ENCODE measurements around the gene ZNF621.
"Not testable (repeated sequence)": the region's sequence is repeated elsewhere in the genome, so short reads cannot be mapped to it uniquely, and the experiment has no call there.

ZNF621 gene

GRCh38 chr3:40516201-40516600 is 8.6 kb upstream of the ZNF621 start:
- Mint-ChIP-seq H3K4me1 (ENCODE audit: low read depth) (no peaks in the 10 kb centered on the region), H3K27ac (no peak overlapping the region), H3K27me3 (no peaks in the 10 kb centered on the region), H3K4me3 (no peak overlapping the region), H3K9me3 (no peaks in the 10 kb centered on the region), H3K36me3 (ENCODE audit: low read depth) (peaks cover 6% of the 10 kb centered on the region)
- intact Hi-C loops (cut with micrococcal nuclease): no loop called here

- Mint-ChIP-seq H3K4me3 (no peak overlapping the region), H3K4me1 (ENCODE audit: low read depth) (no peaks in the 10 kb centered on the region), H3K27me3 (no peaks in the 10 kb centered on the region), H3K27ac (no peak overlapping the region), H3K9me3 (no peaks in the 10 kb centered on the region), H3K36me3 (ENCODE audit: low read depth) (peaks cover 6% of the 10 kb centered on the region)
- intact Hi-C loops (cut with micrococcal nuclease): no loop called here
Observed at GRCh38 chr3:40518067-40518466, 6.7 kb upstream of the ZNF621 start.

- H3K36me3 Mint-ChIP-seq (ENCODE audit: low read depth): peaks cover 6% of the 10 kb centered on the region
- H3K4me3 Mint-ChIP-seq: no peak overlapping the region
- H3K4me1 Mint-ChIP-seq (ENCODE audit: low read depth): no peaks in the 10 kb centered on the region
- no peak overlapping the region for H3K27ac Mint-ChIP-seq
- intact Hi-C loops (cut with micrococcal nuclease): no loop called here
- H3K27me3 Mint-ChIP-seq: no peaks in the 10 kb centered on the region
- no peaks in the 10 kb centered on the region for H3K9me3 Mint-ChIP-seq
Observed at GRCh38 chr3:40518848-40519247, 5.9 kb upstream of the ZNF621 start.

GRCh38 chr3:40521254-40521653 is 3.5 kb upstream of the ZNF621 start:
- Mint-ChIP-seq H3K9me3 (no peaks in the 10 kb centered on the region), H3K4me3 (no peak overlapping the region), H3K36me3 (ENCODE audit: low read depth) (peaks cover 9% of the 10 kb centered on the region), H3K27me3 (no peaks in the 10 kb centered on the region), H3K27ac (no peak overlapping the region), H3K4me1 (ENCODE audit: low read depth) (peaks cover 13% of the 10 kb centered on the region)
- intact Hi-C loops (cut with micrococcal nuclease): loop anchor here (5.0 kb wide), 1 partner anchor 329 kb away; no protein-coding TSS in a partner anchor

- no peak overlapping the region for H3K4me3 Mint-ChIP-seq
- intact Hi-C loops (cut with micrococcal nuclease): loop anchor here (1.0 to 5.0 kb wide), 4 partner anchors 46 to 331 kb away; partner anchors contain the start of genes RPL14 and ZNF619
- peaks cover 24% of the 10 kb centered on the region for H3K4me1 Mint-ChIP-seq (ENCODE audit: low read depth)
- H3K9me3 Mint-ChIP-seq: no peaks in the 10 kb centered on the region
- peak overlapping the region; percentile 98 for H3K27ac Mint-ChIP-seq
- H3K27me3 Mint-ChIP-seq: no peaks in the 10 kb centered on the region
- peaks cover 30% of the 10 kb centered on the region for H3K36me3 Mint-ChIP-seq (ENCODE audit: low read depth)
Observed at GRCh38 chr3:40523781-40524180, 979 bp upstream of the ZNF621 start.

- Mint-ChIP-seq H3K27me3 (no peaks in the 10 kb centered on the region), H3K4me3 (peak overlapping the region; percentile 88), H3K36me3 (ENCODE audit: low read depth) (peaks cover 35% of the 10 kb centered on the region), H3K9me3 (no peaks in the 10 kb centered on the region), H3K27ac (peak overlapping the region; percentile 98), H3K4me1 (ENCODE audit: low read depth) (peaks cover 27% of the 10 kb centered on the region)
- intact Hi-C loops (cut with micrococcal nuclease): loop anchor here (1.0 to 5.0 kb wide), 4 partner anchors 47 to 332 kb away; partner anchors contain the start of genes RPL14 and ZNF619
Observed at GRCh38 chr3:40524222-40524567, 565 bp upstream of the ZNF621 start.

- intact Hi-C loops (cut with micrococcal nuclease): no loop called here
- Mint-ChIP-seq H3K4me1 (ENCODE audit: low read depth) (peaks cover 27% of the 10 kb centered on the region), H3K4me3 (no peak overlapping the region), H3K27ac (no peak overlapping the region), H3K36me3 (ENCODE audit: low read depth) (peaks cover 77% of the 10 kb centered on the region), H3K9me3 (peaks cover 28% of the 10 kb centered on the region), H3K27me3 (no peaks in the 10 kb centered on the region)
Observed at GRCh38 chr3:40528426-40528825, 3.7 kb downstream of the ZNF621 start.

- intact Hi-C loops (cut with micrococcal nuclease): no loop called here
- H3K27ac Mint-ChIP-seq: no peak overlapping the region
- H3K9me3 Mint-ChIP-seq: peaks cover 55% of the 10 kb centered on the region
- no peak overlapping the region for H3K4me3 Mint-ChIP-seq
- H3K27me3 Mint-ChIP-seq: no peaks in the 10 kb centered on the region
- H3K4me1 Mint-ChIP-seq (ENCODE audit: low read depth): peaks cover 5% of the 10 kb centered on the region
- H3K36me3 Mint-ChIP-seq (ENCODE audit: low read depth): peaks cover 97% of the 10 kb centered on the region
Observed at GRCh38 chr3:40532252-40532651, 7.5 kb downstream of the ZNF621 start.

- no peak overlapping the region for H3K27ac Mint-ChIP-seq
- H3K4me1 Mint-ChIP-seq (ENCODE audit: low read depth): no peaks in the 10 kb centered on the region
- H3K36me3 Mint-ChIP-seq (ENCODE audit: low read depth): peaks cover 93% of the 10 kb centered on the region
- intact Hi-C loops (cut with micrococcal nuclease): no loop called here
- H3K9me3 Mint-ChIP-seq: peaks cover 63% of the 10 kb centered on the region
- H3K4me3 Mint-ChIP-seq: no peak overlapping the region
- no peaks in the 10 kb centered on the region for H3K27me3 Mint-ChIP-seq
Observed at GRCh38 chr3:40534283-40534682, 9.5 kb downstream of the ZNF621 start.

- H3K9me3 Mint-ChIP-seq: peaks cover 18% of the 10 kb centered on the region
- H3K27me3 Mint-ChIP-seq: no peaks in the 10 kb centered on the region
Observed at GRCh38 chr3:40546816-40547215, 22.1 kb downstream of the ZNF621 start.

GRCh38 chr3:40550167-40550566 is 25.4 kb downstream of the ZNF621 start:
- no peaks in the 10 kb centered on the region for H3K27me3 Mint-ChIP-seq
- H3K36me3 Mint-ChIP-seq (ENCODE audit: low read depth): no peaks in the 10 kb centered on the region
- H3K27ac Mint-ChIP-seq: no peak overlapping the region
- no peak overlapping the region for H3K4me3 Mint-ChIP-seq
- no peaks in the 10 kb centered on the region for H3K4me1 Mint-ChIP-seq (ENCODE audit: low read depth)
- intact Hi-C loops (cut with micrococcal nuclease): no loop called here
- peaks cover 19% of the 10 kb centered on the region for H3K9me3 Mint-ChIP-seq

More at GRCh38 chr3:40546816-40547215, 22.1 kb downstream of the ZNF621 start:
- Mint-ChIP-seq H3K4me3 (no peak overlapping the region), H3K27ac (no peak overlapping the region), H3K36me3 (ENCODE audit: low read depth) (no peaks in the 10 kb centered on the region), H3K4me1 (ENCODE audit: low read depth) (no peaks in the 10 kb centered on the region)
- intact Hi-C loops (cut with micrococcal nuclease): no loop called here

- H3K9me3 Mint-ChIP-seq: peaks cover 20% of the 10 kb centered on the region
- no peaks in the 10 kb centered on the region for H3K4me1 Mint-ChIP-seq (ENCODE audit: low read depth)
- no peak overlapping the region for H3K27ac Mint-ChIP-seq
- no peak overlapping the region for H3K4me3 Mint-ChIP-seq
- no peaks in the 10 kb centered on the region for H3K36me3 Mint-ChIP-seq (ENCODE audit: low read depth)
- intact Hi-C loops (cut with micrococcal nuclease): no loop called here
- H3K27me3 Mint-ChIP-seq: no peaks in the 10 kb centered on the region
Observed at GRCh38 chr3:40557575-40558161, 32.9 kb downstream of the ZNF621 start.

GRCh38 chr3:40562482-40562881 is 37.7 kb downstream of the ZNF621 start:
- H3K4me1 Mint-ChIP-seq (ENCODE audit: low read depth); H3K36me3 Mint-ChIP-seq (ENCODE audit: low read depth); H3K4me3 Mint-ChIP-seq; H3K27ac Mint-ChIP-seq; intact Hi-C loops (cut with micrococcal nuclease); H3K27me3 Mint-ChIP-seq: not testable (repeated sequence)
- H3K9me3 Mint-ChIP-seq: peaks cover 22% of the 10 kb centered on the region

GRCh38 chr3:40565629-40566028 is 40.9 kb downstream of the ZNF621 start:
- H3K36me3 Mint-ChIP-seq (ENCODE audit: low read depth); H3K4me3 Mint-ChIP-seq; intact Hi-C loops (cut with micrococcal nuclease); H3K27ac Mint-ChIP-seq; H3K27me3 Mint-ChIP-seq; H3K4me1 Mint-ChIP-seq (ENCODE audit: low read depth): not testable (repeated sequence)
- peaks cover 22% of the 10 kb centered on the region for H3K9me3 Mint-ChIP-seq

GRCh38 chr3:40566694-40567093 is 41.9 kb downstream of the ZNF621 start:
- Mint-ChIP-seq H3K36me3 (ENCODE audit: low read depth) (no peaks in the 10 kb centered on the region), H3K4me3 (no peak overlapping the region), H3K27me3 (peaks cover 2% of the 10 kb centered on the region), H3K9me3 (peaks cover 11% of the 10 kb centered on the region), H3K4me1 (ENCODE audit: low read depth) (no peaks in the 10 kb centered on the region), H3K27ac (no peak overlapping the region)
- intact Hi-C loops (cut with micrococcal nuclease): no loop called here

Measured in dendritic cell treated with granulocyte-macrophage colony-stimulating factor and Interleukin-4, amounts not matched to agents 40 ng/mL and 50 ng/mL, for 4 days (primary cell).